H4 (cell line): ENCODE data around the gene EVI2B. TPM values are rescaled to one million over a fixed set of nuclear protein-coding genes. Genes with fewer than 3 reads are reported as not detected.
"Not testable (repeated sequence)": the region's sequence is repeated elsewhere in the genome, so short reads cannot be mapped to it uniquely, and the experiment has no call there.

Source experiments
- DNase-seq: peaks from one replicate; pipeline ENCODE4 v3.0.0-alpha.2; 2015; ENCODE audit warnings: low spot score
- total RNA-seq: library from RNA; depleted of rRNA; stranded (reverse); fragments of >200 nt; shearing (Covaris generic); gene quantifications from 2 replicates; pipeline ENCODE4 v1.2.3, GENCODE V29; 2014; rRNA removed

The EVI2B gene
- total RNA-seq, 1 experiment from 2014 or later = 0.39 TPM

DNA sequence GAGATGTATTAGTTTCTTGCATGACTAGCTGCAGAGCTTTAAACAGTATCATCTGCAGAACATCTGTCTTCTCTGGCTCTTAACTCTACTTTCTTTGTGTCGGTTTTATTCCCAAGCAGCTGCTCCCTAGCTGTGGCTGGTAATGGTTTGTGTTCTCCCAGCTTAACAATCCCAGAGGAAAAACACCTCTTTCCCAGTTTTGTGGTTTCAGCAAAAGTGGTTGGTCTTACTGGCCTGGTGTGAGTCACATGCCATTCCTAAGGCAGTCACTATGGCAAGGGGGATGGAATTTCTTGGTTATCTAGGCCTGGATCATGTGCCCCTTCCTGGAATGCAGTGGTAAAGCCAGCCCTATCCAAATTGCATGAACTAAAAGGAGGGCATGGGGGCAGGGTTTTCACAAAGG, 44.3 kb downstream of the EVI2B start:
- peak; percentile 99 for DNase-seq

DNA sequence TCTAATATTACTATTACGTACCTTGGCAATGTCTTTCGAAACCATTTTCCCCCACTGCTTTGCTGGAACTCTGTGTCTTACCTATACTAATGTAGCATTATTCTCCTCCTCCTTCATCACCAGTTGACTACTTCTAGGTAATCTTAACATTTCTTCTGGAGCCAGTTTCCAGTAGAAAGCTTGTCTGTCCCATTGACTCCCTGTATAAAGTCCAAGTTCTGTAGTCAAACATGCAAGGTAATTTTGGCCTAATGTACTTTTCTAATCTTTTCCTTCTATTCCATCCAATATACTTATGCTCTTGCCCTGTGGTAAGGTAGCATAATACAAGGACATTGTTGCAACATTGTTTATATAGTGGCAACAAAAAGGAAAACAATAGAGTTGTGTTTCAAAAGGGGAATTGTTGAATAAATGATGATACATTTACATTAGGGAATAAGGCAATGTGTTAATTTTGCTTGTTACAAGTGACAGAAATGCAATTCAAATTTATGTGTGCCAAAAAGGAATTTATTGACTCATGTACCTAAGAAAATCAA, 44.7 kb downstream of the EVI2B start:
- DNase-seq = peak; percentile 50

DNA sequence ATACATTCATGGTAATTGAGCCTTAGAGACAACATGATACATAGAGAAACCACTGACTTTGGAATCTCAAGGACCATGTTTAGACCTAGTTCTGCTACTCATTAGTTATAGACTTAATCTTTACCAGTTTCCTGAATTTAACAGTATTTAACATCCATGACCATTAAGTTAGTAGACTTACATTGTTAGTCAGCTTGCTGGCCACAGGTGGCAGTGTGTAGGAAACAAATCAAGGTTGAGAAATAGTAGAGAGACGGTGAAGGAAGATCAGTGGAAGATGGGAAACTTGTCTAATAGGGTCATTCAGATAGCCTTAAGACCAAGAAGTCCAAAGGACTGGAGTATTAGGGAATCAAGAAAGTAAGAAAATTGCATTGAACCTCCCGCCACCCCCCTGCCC, 47.8 kb downstream of the EVI2B start:
- DNase-seq = peak; percentile 13

DNA sequence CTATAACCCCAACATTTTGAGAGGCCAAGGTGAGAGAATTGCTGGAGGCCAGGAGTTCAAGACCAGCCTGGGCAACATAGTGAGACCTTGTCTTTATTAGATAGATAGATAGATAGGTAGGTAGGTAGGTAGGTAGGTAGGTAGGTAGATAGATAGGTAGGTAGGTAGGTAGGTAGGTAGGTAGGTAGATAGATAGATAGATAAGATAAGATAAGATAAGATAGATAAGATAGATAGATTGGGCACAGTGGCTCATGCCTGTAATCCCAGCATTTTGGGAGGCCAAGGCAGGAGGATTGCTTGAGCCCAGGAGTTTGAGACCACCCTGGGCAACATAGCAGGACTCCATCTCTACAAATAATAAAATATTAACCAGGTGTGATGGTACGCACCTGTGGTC, 50.9 kb downstream of the EVI2B start:
- DNase-seq = not testable (repeated sequence)

DNA sequence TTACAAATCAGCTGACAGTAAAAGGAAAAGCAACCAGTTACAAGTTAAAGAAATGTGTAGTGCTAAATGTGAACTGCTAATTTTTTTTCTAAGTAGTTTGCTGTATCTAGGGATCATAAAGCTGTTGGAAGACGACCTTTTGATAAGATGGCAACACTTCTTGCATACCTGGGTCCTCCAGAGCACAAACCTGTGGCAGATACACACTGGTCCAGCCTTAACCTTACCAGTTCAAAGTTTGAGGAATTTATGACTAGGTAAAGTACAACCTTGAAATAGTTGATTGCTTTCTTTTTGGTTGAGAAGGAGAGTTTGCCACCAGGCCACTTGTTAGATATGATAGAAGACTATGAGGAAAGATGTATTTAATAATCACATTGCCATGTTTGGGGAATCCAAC, 52.3 kb downstream of the EVI2B start:
- no peak for DNase-seq

DNA sequence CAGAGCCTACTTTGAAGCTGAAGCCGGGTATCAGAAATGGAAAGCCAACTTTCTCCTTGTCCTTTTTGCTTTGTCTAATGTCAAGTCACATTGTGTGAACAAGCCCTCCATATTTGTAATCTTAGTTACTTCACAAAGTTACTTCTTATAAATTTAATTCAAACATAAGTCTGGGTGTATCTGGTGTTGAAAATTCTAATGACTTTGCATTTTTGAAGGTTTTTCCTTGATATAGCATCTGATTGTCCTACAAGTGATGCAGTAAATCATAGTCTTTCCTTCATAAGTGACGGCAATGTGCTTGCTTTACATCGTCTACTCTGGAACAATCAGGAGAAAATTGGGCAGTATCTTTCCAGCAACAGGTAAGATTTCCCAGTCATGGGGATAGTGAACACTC, 53.7 kb downstream of the EVI2B start:
- DNase-seq = no peak

DNA sequence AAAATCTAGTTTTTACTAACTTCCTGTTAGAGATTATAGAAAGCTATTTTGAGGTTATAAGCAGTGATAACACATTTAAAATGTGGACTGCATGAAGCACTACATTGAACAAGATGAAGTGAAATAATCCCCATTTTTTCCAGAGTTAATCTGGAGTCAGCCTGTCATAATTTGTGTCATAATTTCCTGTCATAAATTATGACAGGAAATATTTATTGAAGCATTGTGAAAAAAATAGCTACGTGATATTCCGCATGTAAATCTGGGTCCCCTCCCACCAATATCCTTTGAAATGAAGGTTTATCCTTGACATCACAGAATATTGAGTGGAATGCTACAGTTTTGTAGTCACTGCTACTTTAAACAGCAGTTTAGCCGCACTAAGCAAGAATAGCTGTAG, 56.9 kb downstream of the EVI2B start:
- no peak for DNase-seq

DNA sequence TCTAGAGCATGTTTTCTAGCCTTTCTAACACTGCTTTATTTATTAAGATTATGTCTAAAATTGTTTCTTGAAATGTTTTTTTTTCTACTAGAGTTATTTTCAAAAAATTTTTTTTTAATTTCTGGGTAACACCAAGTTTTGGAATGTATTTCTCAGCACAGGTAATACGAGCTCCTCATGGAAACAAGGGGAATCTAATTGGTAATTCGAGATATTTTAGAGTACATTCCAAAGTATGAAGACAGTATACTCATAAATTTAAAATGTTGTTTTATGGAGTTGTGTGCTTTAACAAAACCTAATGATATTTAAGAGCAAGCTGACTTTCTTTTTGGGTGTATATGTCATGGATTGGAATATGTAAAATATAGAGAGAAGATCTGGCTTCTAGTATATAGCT, 59.2 kb downstream of the EVI2B start:
- no peak for DNase-seq

Other genes with a start within 250 kb of the EVI2B start
- 12.8 and 23.2 TPM in 2 replicates for gene NF1, start 219.1 kb downstream of the EVI2B start, total RNA-seq
- gene OMG, start 16.8 kb downstream of the EVI2B start, total RNA-seq = not detected in 2 replicates
- 4.8 and 7.7 TPM in 2 replicates for gene EVI2A, start 7.6 kb upstream of the EVI2B start, total RNA-seq
- 4.8 and 12.4 TPM in 2 replicates for gene RAB11FIP4, start 77.6 kb upstream of the EVI2B start, total RNA-seq